HPDE6-E6E7 (cell line): ENCODE measurements around the gene CLCNKB.
"Not testable (repeated sequence)": the region's sequence is repeated elsewhere in the genome, so short reads cannot be mapped to it uniquely, and the experiment has no call there.

ENCODE experiments used
- DNase-seq: peaks from one replicate; pipeline ENCODE4 v3.0.0; 2011; ENCODE audit warnings: missing footprints; ENCODE audit errors: extremely low spot score

The CLCNKB gene

GRCh38 chr1:16015491-16015890 is 28.1 kb upstream of the CLCNKB start:
- no peak for DNase-seq

DNA sequence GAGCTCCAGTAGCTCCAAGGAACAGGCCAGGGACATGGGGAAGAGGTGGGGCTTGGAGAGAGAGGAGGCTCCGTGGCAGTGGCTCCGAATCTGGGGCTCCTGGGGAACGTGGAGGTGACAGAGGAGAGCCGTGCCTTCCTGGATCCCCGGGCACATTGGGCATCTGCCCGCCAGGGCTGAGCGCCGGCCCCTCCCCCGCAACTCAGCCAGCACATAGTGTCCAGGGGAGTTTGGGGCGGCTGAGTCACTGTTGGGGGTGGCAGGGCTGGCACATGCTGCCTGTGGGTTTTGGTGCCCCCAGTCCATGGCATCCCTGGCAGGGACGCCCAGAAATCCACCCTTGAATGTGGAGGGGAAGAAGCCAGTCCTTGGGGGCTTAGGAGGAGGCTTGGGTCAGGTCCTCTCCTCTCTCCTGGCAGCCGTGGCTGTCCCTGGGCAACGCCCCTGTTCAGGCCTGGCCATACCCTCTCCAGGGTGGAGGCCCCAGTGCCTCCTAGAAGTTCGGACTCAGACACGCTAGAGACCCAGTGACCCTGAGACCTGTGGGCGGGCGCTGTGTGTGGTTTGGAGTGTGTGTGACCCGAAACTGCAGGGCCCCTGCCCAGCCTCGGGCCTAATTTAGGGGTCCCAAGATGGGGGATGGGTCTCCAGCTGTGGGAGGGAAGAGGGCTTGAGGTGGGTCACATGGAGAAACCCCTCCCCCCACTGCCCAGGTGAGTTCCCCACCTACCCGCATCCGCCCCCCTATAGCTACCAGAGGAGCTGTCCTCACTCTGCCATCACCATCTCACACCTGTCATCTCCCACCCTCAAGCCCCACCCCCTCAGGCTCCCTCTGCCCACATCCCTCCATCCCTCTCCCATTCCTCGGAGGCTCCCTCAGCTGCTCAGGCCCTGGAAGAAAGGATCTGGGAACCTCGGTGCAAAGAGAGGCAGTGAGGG is 27.4 kb upstream of the CLCNKB start:
- DNase-seq, result no peak

DNA sequence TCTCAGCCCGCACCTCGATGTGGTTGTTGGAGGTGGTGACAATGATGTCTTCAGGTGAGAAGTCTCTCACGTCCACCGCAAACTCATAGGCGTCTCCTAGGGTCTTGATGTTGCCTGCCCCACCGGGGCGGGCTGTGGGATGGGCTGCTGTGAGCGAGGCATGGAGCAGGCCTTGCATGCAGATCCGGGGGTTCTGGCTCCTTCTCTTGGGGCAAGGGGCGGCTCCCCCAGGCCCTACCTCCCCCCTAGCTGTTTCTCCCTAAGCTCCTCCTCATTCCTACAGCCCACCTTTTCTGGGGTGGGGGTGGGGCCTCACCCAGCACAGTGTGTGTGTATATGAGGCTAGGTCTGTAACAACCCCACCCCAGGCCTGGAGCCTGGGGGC is 26.5 kb upstream of the CLCNKB start:
- no peak for DNase-seq

DNA sequence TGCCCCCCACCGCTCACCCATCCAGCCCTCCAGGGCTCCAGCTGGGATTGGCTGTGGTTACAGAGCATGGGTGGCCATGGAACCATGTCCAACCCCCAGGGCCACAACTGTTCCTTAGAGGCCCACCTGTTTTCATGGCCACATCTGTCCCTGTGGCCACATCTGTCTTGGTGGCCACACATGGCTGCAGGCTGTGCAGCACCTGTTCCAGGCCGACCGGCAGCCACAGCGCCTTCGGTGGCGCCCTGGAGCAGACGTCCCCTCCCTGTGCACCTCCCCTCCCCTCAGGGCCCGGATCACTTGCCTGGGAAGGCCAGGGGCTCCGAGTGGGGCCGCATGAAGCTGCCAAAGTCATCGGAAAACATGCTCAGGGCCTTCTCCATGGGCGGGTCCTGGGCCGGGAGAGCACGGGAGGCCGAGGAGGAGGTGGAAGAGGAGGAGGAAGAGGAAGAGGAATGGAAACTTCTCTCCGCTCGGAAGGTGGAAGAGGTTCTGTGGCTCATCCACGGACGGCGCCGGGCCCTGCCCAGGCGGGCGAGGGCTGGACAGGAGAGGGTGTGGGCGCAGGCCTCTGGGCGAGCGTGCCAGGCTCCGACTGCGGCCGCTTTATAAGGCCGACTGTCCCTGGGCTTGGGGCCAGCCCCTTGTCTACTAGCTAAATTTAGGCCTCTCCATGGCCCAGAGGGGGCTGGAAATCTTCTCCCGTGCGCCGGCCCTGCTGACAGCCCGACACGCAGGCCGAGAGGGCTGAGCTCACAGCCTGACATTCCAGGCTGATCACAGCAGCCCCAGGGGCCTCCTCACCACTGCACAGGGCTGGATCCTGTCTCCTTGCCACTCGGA is 25.9 kb upstream of the CLCNKB start, which contains the start of gene HSPB7:
TSS of gene HSPB7 (minus strand) at position 583 of the 843 bp plus-strand sequence. CDS start at position 503, 80 bp downstream.
- DNase-seq, result no peak

- no peak for DNase-seq
These were observed 25.3 kb upstream of the CLCNKB start for GRCh38 chr1:16018308-16018707.

- no peak for DNase-seq
These were observed 24.6 kb upstream of the CLCNKB start for GRCh38 chr1:16018749-16019643.

GRCh38 chr1:16019644-16020277 is 23.8 kb upstream of the CLCNKB start:
- DNase-seq, result no peak

GRCh38 chr1:16020325-16020724 is 23.3 kb upstream of the CLCNKB start:
- no peak for DNase-seq

GRCh38 chr1:16020878-16021277 is 22.7 kb upstream of the CLCNKB start:
- not testable (repeated sequence) for DNase-seq

GRCh38 chr1:16021681-16022080 is 21.9 kb upstream of the CLCNKB start, which contains the start of gene CLCNKA:
Gene CLCNKA, plus strand, starts transcription at chr1:16022036. Its CDS starts 584 bp downstream, at chr1:16022620.
- DNase-seq, result no peak

- DNase-seq, result no peak
These were observed 21.2 kb upstream of the CLCNKB start for GRCh38 chr1:16022393-16022792.

- DNase-seq, result no peak
These were observed 20.4 kb upstream of the CLCNKB start for GRCh38 chr1:16023050-16023653.

DNA sequence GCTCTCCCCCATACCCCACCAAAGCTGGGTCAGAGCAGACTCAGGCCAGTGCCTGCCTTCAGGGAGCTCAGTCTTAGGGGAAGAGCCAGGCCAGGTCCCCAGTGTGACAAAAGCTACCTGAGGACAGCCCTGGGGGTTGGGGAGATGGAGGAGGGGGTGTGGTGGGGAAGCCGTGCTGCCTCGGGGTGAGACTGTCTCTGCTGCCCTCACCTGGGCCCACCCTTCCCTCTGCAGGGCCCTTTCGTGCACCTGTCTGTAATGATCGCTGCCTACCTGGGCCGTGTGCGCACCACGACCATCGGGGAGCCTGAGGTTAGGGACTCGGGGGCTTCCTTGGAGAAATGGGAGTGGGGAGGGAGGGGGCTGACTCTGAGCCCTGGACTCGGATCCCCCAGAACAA is 17.3 kb upstream of the CLCNKB start:
- not testable (repeated sequence) for DNase-seq

DNA sequence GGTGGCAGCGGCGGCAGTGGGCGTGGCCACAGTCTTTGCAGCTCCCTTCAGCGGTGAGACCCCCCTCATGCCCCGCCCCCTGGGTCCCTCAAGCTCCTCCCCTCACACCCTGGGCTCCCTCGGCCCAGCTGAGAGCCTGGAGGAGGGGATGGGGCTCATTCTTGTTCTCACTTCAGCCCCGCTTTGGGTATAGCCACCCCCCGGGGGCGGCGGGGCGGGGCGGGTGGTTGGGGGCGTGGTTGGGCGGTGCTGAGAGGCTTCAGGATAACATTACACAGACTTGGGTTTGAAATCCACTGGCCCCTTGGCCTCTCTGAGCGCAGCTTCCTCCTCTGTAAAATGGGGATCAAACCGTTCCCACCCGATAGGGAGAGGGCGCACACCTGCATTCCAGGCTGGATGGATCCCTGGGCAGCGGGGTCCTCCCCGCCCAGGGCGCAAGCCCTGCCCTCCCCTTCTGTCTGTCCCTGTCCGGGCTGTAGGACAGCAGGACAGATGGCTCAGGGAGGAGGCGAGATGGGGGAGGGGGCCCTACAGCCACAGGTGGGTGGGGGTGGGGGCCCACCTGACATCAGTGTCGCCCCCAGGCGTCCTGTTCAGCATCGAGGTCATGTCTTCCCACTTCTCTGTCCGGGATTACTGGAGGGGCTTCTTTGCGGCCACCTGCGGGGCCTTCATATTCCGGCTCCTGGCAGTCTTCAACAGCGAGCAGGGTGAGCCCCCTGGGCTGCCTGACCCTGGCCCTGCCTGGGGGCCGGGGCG is 16.7 kb upstream of the CLCNKB start:
- DNase-seq, result no peak

DNA sequence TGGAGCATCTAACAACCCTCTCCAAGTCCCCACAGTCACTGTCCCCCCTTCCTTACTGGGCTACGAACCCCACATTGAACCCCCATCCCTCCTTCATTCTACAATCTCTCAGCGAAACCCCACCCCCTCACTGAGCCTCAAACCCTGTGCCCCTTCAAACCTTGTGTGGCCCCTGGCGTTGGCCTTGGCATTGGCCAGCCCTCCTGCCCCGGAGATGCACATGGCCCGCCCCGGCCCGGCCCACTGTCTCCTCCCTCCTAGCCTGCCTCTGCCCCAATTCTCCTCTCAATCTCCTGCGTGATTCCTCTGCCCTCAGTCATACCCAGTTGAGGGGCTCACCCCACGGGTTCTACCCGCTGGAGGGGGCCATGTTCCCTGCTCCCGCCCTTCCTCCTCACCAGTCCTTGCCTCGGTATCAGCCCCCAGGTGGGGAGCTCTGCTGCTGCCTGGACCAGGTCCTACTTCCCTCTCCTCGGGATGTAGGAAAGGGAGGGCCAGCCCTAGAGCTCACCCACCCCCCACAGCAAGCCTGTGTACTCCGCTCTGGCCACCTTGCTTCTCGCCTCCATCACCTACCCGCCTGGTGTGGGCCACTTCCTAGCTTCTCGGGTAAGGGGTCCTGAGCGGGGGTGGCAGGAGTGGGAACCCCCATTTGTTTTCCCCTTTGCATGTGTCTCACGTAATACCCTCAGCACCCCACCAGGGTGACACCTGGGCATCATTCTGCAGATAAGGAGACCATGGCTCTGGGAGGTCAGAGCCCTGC is 15.2 kb upstream of the CLCNKB start:
- DNase-seq, result no peak

- DNase-seq, result not testable (repeated sequence)
These were observed 14.6 kb upstream of the CLCNKB start for GRCh38 chr1:16029003-16029268.

DNA sequence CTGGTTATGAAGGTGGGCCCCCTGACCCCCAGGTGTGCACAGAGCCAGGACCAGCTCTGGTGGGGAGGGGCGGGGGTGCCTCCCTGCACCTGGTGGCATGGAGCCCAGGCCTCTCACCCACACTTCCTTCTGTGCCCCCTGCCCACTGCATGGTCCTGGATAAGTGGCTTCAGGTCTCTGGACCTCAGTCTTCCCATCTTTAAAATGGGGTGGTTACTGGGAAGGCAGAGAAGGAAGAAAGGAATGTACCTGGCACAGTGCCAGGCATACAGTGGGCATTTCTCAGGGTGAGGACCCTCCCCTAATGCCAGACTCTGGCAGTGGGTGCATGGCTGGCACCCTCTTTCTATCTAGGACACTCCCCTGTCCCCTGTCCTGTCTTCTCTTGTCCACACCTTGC is 14.3 kb upstream of the CLCNKB start:
- DNase-seq, result no peak

GRCh38 chr1:16031551-16031950 is 12.0 kb upstream of the CLCNKB start:
- no peak for DNase-seq

- peak; percentile 88 for DNase-seq
These were observed 11.0 kb upstream of the CLCNKB start for GRCh38 chr1:16032388-16033102.
